AG09309 (cell line): Measurements from ENCODE around the gene HID1.
"Not testable (repeated sequence)": the region's sequence is repeated elsewhere in the genome, so short reads cannot be mapped to it uniquely, and the experiment has no call there.

Source experiments
- DNase-seq: peaks from one replicate; pipeline ENCODE4 v3.0.0-alpha.2; 2010; ENCODE audit warnings: low read depth
- H3K4me3 ChIP-seq: 2 replicates; pipeline ENCODE4 v1.5.1; 2011; ENCODE audit warnings: mild to moderate bottlenecking, low read depth, low read length, moderate library complexity; ENCODE audit not compliant: control insufficient read depth
- CTCF ChIP-seq: IDR thresholded peaks from 2 replicates; pipeline ENCODE4 v1.5.1; 2011; ENCODE audit warnings: mild to moderate bottlenecking, low read depth, low read length, inconsistent platforms; ENCODE audit not compliant: insufficient read depth, control insufficient read depth; ENCODE audit errors: missing control alignments

HID1 gene

GRCh38 chr17:74920306-74920620, 52.3 kb downstream of the HID1 start:
- no peak overlapping the region for H3K4me3 ChIP-seq
- no peak for DNase-seq
- no peak for TF ChIP-seq CTCF

- H3K4me3 ChIP-seq = no peak overlapping the region
- no peak for TF ChIP-seq CTCF
- no peak for DNase-seq
Measured at GRCh38 chr17:74919440-74920305, 52.9 kb downstream of the HID1 start.

- TF ChIP-seq CTCF = no peak
- DNase-seq = no peak
Measured at GRCh38 chr17:74918906-74919305, 53.7 kb downstream of the HID1 start.

GRCh38 chr17:74917430-74917829, 55.1 kb downstream of the HID1 start:
- no peak for DNase-seq
- no peak for TF ChIP-seq CTCF
- no peak overlapping the region for H3K4me3 ChIP-seq

More at GRCh38 chr17:74918906-74919305, 53.7 kb downstream of the HID1 start:
- no peak overlapping the region for H3K4me3 ChIP-seq

- DNase-seq = no peak
- TF ChIP-seq CTCF = no peak
Measured at GRCh38 chr17:74916851-74917199, 55.7 kb downstream of the HID1 start.

GRCh38 chr17:74916136-74916850, 56.3 kb downstream of the HID1 start:
- no peak overlapping the region for H3K4me3 ChIP-seq
- DNase-seq = no peak

More at GRCh38 chr17:74916851-74917199, 55.7 kb downstream of the HID1 start:
- no peak overlapping the region for H3K4me3 ChIP-seq

GRCh38 chr17:74911423-74911822, 61.1 kb downstream of the HID1 start:
- DNase-seq = not testable (repeated sequence)

More at GRCh38 chr17:74916136-74916850, 56.3 kb downstream of the HID1 start:
- TF ChIP-seq CTCF = no peak

GRCh38 chr17:74909097-74909496, 63.5 kb downstream of the HID1 start:
- not testable (repeated sequence) for DNase-seq, H3K4me3 ChIP-seq

More at GRCh38 chr17:74911423-74911822, 61.1 kb downstream of the HID1 start:
- H3K4me3 ChIP-seq = not testable (repeated sequence)
